IMR-90 (cell line): Measurements from ENCODE around the gene HCLS1. TPM values are rescaled to one million over a fixed set of nuclear protein-coding genes. Genes with fewer than 3 reads are reported as not detected.

Source experiments
- ATAC-seq: fragments of 200-7000 bp; cut with Tn5 transposase; 2 replicates; pipeline ENCODE4 v1.9.1; 2020; ENCODE audit warnings: low read depth, mild to moderate bottlenecking, moderate library complexity
- BruUV-seq: library from RNA; stranded (reverse); fragments of 400-500 nt; replicated peaks from 2 replicates; lab custom pipeline; 2021; lab: Mats Ljungman, UMichigan
- CTCF ChIA-PET: fragments of 300-600 bp; formaldehyde crosslinking; extraction: SDS; loops from one replicate; lab custom pipeline; 2021; ENCODE audit warnings: antibody characterized with exemption; lab: Yijun Ruan, JAX
- POLR2A ChIA-PET: fragments of 300-600 bp; sonication (Branson Sonifier 250); formaldehyde crosslinking; loops from one replicate; lab custom pipeline; 2022; ENCODE audit warnings: antibody characterized with exemption; ENCODE audit not compliant: unreplicated experiment; lab: Charles Lee
- DNase-seq: peaks from one replicate; pipeline ENCODE4 v3.0.0; 2013
- H2AFZ ChIP-seq: replicated peaks from 2 replicates; pipeline ENCODE3; 2013; ENCODE audit warnings: low read length, mild to moderate bottlenecking; ENCODE audit not compliant: poor library complexity
- H2AK5ac ChIP-seq: 2 replicates; pipeline ENCODE4 v1.6.1; 2013; ENCODE audit warnings: low read depth, low read length, inconsistent platforms
- H2AK9ac ChIP-seq: replicated peaks from 2 replicates; pipeline ENCODE3; 2013; ENCODE audit warnings: mild to moderate bottlenecking, low read depth, low read length, moderate library complexity; ENCODE audit not compliant: poor library complexity
- H2BK120ac ChIP-seq: 2 replicates; pipeline ENCODE4 v1.6.1; 2013; ENCODE audit warnings: low read depth, low read length, inconsistent platforms
- H2BK15ac ChIP-seq: 3 replicates; pipeline ENCODE4 v1.6.1; 2013; ENCODE audit warnings: low read depth, low read length, inconsistent platforms
- H2BK20ac ChIP-seq: 2 replicates; pipeline ENCODE4 v1.6.1; 2013; ENCODE audit warnings: low read depth, mild to moderate bottlenecking, inconsistent platforms, low read length, moderate library complexity
- H2BK5ac ChIP-seq: 2 replicates; pipeline ENCODE4 v1.6.1; 2013; ENCODE audit warnings: mild to moderate bottlenecking, low read depth, low read length, inconsistent platforms; ENCODE audit not compliant: poor library complexity, severe bottlenecking
- H3K14ac ChIP-seq: replicated peaks from 2 replicates; pipeline ENCODE4 v1.6.1; 2013; ENCODE audit warnings: low read depth, low read length, inconsistent platforms
- H3K18ac ChIP-seq: 2 replicates; pipeline ENCODE4 v1.6.1; 2013; ENCODE audit warnings: low read depth, low read length, control low read depth
- H3K23ac ChIP-seq: 2 replicates; pipeline ENCODE4 v1.6.1; 2013; ENCODE audit warnings: low read depth, low read length, inconsistent platforms
- H3K27ac ChIP-seq: 2 replicates; pipeline ENCODE4 v1.5.1; 2013; ENCODE audit warnings: mild to moderate bottlenecking, control low read depth, low read length; ENCODE audit not compliant: insufficient read depth
- H3K27me3 ChIP-seq: 2 replicates; pipeline ENCODE4 v1.6.1; 2013; ENCODE audit warnings: low read length; ENCODE audit not compliant: control insufficient read depth, insufficient read depth
- H3K36me3 ChIP-seq: 2 replicates; pipeline ENCODE4 v1.6.1; 2013; ENCODE audit warnings: low read length, mixed read lengths; ENCODE audit not compliant: control insufficient read depth, insufficient read depth
- H3K4ac ChIP-seq: 2 replicates; pipeline ENCODE4 v1.6.1; 2013; ENCODE audit warnings: low read depth, low read length, inconsistent platforms
- H3K4me1 ChIP-seq: 2 replicates; pipeline ENCODE4 v1.6.1; 2013; ENCODE audit warnings: low read length, mixed read lengths; ENCODE audit not compliant: control insufficient read depth, insufficient read depth
- H3K4me2 ChIP-seq: 2 replicates; pipeline ENCODE4 v1.6.1; 2013; ENCODE audit warnings: low read depth, mild to moderate bottlenecking, control low read depth, low read length, moderate library complexity
- H3K4me3 ChIP-seq: 2 replicates; pipeline ENCODE4 v1.5.1; 2013; ENCODE audit warnings: low read depth, mild to moderate bottlenecking, control low read depth, low read length, moderate library complexity; ENCODE audit not compliant: insufficient read depth
- H3K56ac ChIP-seq: 2 replicates; pipeline ENCODE4 v1.6.1; 2013; ENCODE audit warnings: low read length, inconsistent platforms; ENCODE audit not compliant: insufficient read depth; ENCODE audit errors: extremely low read depth
- H3K79me1 ChIP-seq, 2 experiments: 2 replicates each; pipeline ENCODE4 v1.6.1; 2013; ENCODE audit warnings: low read length in 2 of 2, inconsistent platforms in 1 of 2, low read depth in 1 of 2
- H3K9ac ChIP-seq: 2 replicates; pipeline ENCODE4 v1.6.1; 2013; ENCODE audit warnings: low read depth, low read length, control low read depth
- H3K9me1 ChIP-seq: 2 replicates; pipeline ENCODE4 v1.6.1; 2013; ENCODE audit warnings: low read length, inconsistent platforms; ENCODE audit not compliant: insufficient read depth
- H3K9me3 ChIP-seq: 2 replicates; pipeline ENCODE4 v1.6.1; 2013; ENCODE audit warnings: low read length; ENCODE audit not compliant: control insufficient read depth, insufficient read depth
- H4K20me1 ChIP-seq: 2 replicates; pipeline ENCODE4 v1.6.1; 2013; ENCODE audit warnings: low read length, inconsistent platforms; ENCODE audit not compliant: insufficient read depth
- H4K5ac ChIP-seq: 2 replicates; pipeline ENCODE4 v1.6.1; 2013; ENCODE audit warnings: mild to moderate bottlenecking, low read depth, low read length, control low read depth
- H4K8ac ChIP-seq, 2 experiments: 2 replicates each; pipeline ENCODE4 v1.6.1; 2013; ENCODE audit warnings: low read depth in 2 of 2, low read length in 2 of 2, control low read depth in 1 of 2, inconsistent platforms in 1 of 2
- H4K91ac ChIP-seq: 2 replicates; pipeline ENCODE4 v1.6.1; 2013; ENCODE audit warnings: low read depth, low read length, inconsistent platforms; ENCODE audit not compliant: insufficient read depth
- CEBPB ChIP-seq: IDR thresholded peaks from 2 replicates; pipeline ENCODE4 v1.6.1; 2012; ENCODE audit warnings: low read depth, low read length, improper control_type of control experiment
- CHD1 ChIP-seq: IDR thresholded peaks from 2 replicates; pipeline ENCODE4 v1.6.1; 2012; ENCODE audit warnings: low read depth, low read length, improper control_type of control experiment
- CTCF ChIP-seq: conservative IDR thresholded peaks from 2 replicates; pipeline ENCODE4 v1.5.1; 2012; ENCODE audit warnings: mild to moderate bottlenecking, low read depth, low read length, improper control_type of control experiment
- MAFK ChIP-seq: IDR thresholded peaks from 2 replicates; pipeline ENCODE4 v1.6.1; 2012; ENCODE audit warnings: low read depth, low read length, improper control_type of control experiment
- POLR2A ChIP-seq: IDR thresholded peaks from 2 replicates; pipeline ENCODE4 v1.6.1; 2012; ENCODE audit warnings: mild to moderate bottlenecking, low read depth, low read length
- RCOR1 ChIP-seq: IDR thresholded peaks from 2 replicates; pipeline ENCODE4 v1.6.1; 2012; ENCODE audit warnings: mild to moderate bottlenecking, low read length, improper control_type of control experiment; ENCODE audit not compliant: insufficient replicate concordance
- SMC3 ChIP-seq: fragments of 150-350 bp; IDR thresholded peaks from 2 replicates; pipeline ENCODE4 v1.6.1; 2016; ENCODE audit warnings: low read depth, mild to moderate bottlenecking, antibody characterized with exemption, low read length, moderate library complexity
- USF2 ChIP-seq: fragments of 150-350 bp; IDR thresholded peaks from 2 replicates; pipeline ENCODE4 v1.6.1; 2017; ENCODE audit warnings: mild to moderate bottlenecking, antibody characterized with exemption, low read length, low read depth
- WGBS, 2 experiments: methylation state at CpG; one replicate each; pipeline versions ENCODE4 v1.1.5 to v1.1.7; 2013; ENCODE audit warnings: missing lambda C conversion rate in 2 of 2; ENCODE audit not compliant: insufficient read length in 1 of 2; ENCODE audit errors: extremely low coverage in 2 of 2; 5-methylcytosine and 5-hydroxymethylcytosine counted together
- dilution Hi-C: fragments of 300-500 bp; cut with HindIII; formaldehyde crosslinking; loops from one replicate; pipeline ENCODE4 v1.14.3; 2018; ENCODE audit warnings: low sequenced_read_pairs; ENCODE audit not compliant: unreplicated experiment
- in situ Hi-C: fragments of 300-500 bp; cut with MboI; formaldehyde crosslinking; loops from 3 replicates; pipeline ENCODE4 v1.14.3; 2019; ENCODE audit warnings: low sequenced_read_pairs, inconsistent platforms, mixed read lengths
- intact Hi-C: fragments of 100-400 bp; cut with micrococcal nuclease; formaldehyde crosslinking; loops from 2 replicates; pipeline ENCODE4 v1.10.0; 2022
- polyA plus RNA-seq, 3 experiments: library from polyadenylated mRNA; depleted of rRNA; stranded (reverse); fragments of >200 nt; gene quantifications; 2 replicates each; pipeline ENCODE4 v1.2.3, GENCODE V29; 2012; ENCODE audit warnings: low replicate concordance in 1 of 3
- total RNA-seq: library from RNA; depleted of rRNA; stranded (reverse); fragments of >200 nt; gene quantifications from 2 replicates; pipeline ENCODE4 v1.2.3, GENCODE V29; 2012

The HCLS1 gene
- total and polyA plus RNA-seq, 2 of the 4 experiments (the other 2 are of a cell fraction) = 0.54 to 0.67 TPM

DNA sequence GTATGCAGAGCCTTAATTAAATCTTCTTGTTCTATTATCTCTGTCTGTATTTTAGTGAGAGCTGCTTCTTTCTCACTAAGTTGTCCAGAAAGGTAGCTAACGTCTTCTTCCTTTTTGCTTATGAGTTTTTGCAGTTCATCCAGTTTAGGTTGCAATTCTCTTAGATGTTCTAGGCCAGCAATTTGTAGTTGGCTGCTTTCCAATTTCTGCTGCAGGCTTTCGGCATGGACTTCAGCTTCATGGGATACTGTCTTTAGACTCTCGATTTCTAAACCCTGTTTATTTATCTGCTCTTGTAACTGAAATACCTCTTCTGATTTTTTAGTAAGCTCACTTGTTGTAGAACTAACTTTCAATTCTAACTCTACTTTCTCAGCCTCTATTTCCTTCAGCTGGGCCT, 35.5 kb upstream of the HCLS1 start:
- Histone ChIP-seq H3K4me2 (no peak overlapping the region), H4K8ac (no peak overlapping the region), H3K23ac (no peak overlapping the region), H2AK9ac (no peak overlapping the region), H4K5ac (no peak overlapping the region), H2AFZ (no peak overlapping the region), H2BK120ac (no peak overlapping the region), H3K79me1 (no peaks in the 10 kb centered on the region; a peak in 1 of 4 replicates), H3K27ac (no peak overlapping the region), H3K4ac (no peak overlapping the region), H3K36me3 (peaks cover 20% of the 10 kb centered on the region), H3K9me3 (no peaks in the 10 kb centered on the region), H2BK15ac (no peak overlapping the region), H4K20me1 (no peaks in the 10 kb centered on the region), H3K27me3 (no peaks in the 10 kb centered on the region), H3K9ac (no peak overlapping the region), H3K14ac (no peak overlapping the region), H2AK5ac (no peak overlapping the region), H3K4me3 (no peak overlapping the region), H3K56ac (no peak overlapping the region), H3K18ac (no peak overlapping the region), H4K91ac (no peak overlapping the region), H2BK20ac (no peak overlapping the region), H3K4me1 (no peaks in the 10 kb centered on the region), H3K9me1 (no peaks in the 10 kb centered on the region), H2BK5ac (no peak overlapping the region)
- ChIA-PET CTCF (interaction anchor here (0.6 to 1.5 kb wide), 2 partner anchors 9 to 13 kb away, joined by 3 read pairs; no protein-coding TSS in a partner anchor), POLR2A (no interaction called here)
- WGBS, 2 experiments = no CpG with 5 or more reads among the region's 3 CpGs
- dilution Hi-C loops (no loop called here), intact Hi-C loops (no loop called here), in situ Hi-C loops (no loop called here)
- DNase-seq = no peak
- TF ChIP-seq CEBPB (no peak), USF2 (no peak), CTCF (no peak), MAFK (no peak), CHD1 (no peak), SMC3 (no peak), RCOR1 (no peak), POLR2A (no peak)
- ATAC-seq = no peak
- no TSS peak for BruUV-seq
